Measurements from ENCODE around the gene GRID1. TPM values are rescaled to one million over a fixed set of nuclear protein-coding genes. Genes with fewer than 3 reads are reported as not detected.

Gene GRID1
- total RNA-seq, 1 donor from 2014 or later: 0.22 TPM

GRCh38 chr10:86234541-86235270 is 131.9 kb downstream of the GRID1 start:
- no peak for DNase-seq (ENCODE audit: low spot score, unreplicated experiment)
- H3K4me3 Mint-ChIP-seq (ENCODE audit: low read depth): no peak overlapping the region

GRCh38 chr10:86234107-86234506 is 132.5 kb downstream of the GRID1 start:
- H3K36me3 Mint-ChIP-seq (ENCODE audit: insufficient read depth): no peaks in the 10 kb centered on the region
- no peak for DNase-seq (ENCODE audit: low spot score, unreplicated experiment)
- no peak overlapping the region for H3K4me3 Mint-ChIP-seq (ENCODE audit: low read depth)
- peaks cover 8% of the 10 kb centered on the region for H3K9me3 Mint-ChIP-seq (ENCODE audit: low read depth)
- TF ChIP-seq CTCF (IDR thresholded peaks at IDR 0.05; ENCODE audit: unreplicated experiment): no peak
- H3K4me1 Mint-ChIP-seq (ENCODE audit: low read depth): no peaks in the 10 kb centered on the region
- H3K27ac Mint-ChIP-seq: no peak overlapping the region
- H3K27me3 Mint-ChIP-seq: peaks cover 4% of the 10 kb centered on the region

More at GRCh38 chr10:86234541-86235270, 131.9 kb downstream of the GRID1 start:
- Mint-ChIP-seq H3K4me1 (ENCODE audit: low read depth) (no peaks in the 10 kb centered on the region), H3K27me3 (peaks cover 4% of the 10 kb centered on the region), H3K27ac (no peak overlapping the region), H3K36me3 (ENCODE audit: insufficient read depth) (no peaks in the 10 kb centered on the region), H3K9me3 (ENCODE audit: low read depth) (peaks cover 8% of the 10 kb centered on the region)
- no peak for TF ChIP-seq CTCF (IDR thresholded peaks at IDR 0.05; ENCODE audit: unreplicated experiment)

GRCh38 chr10:86233131-86233530 is 133.5 kb downstream of the GRID1 start:
- peaks cover 8% of the 10 kb centered on the region for H3K9me3 Mint-ChIP-seq (ENCODE audit: low read depth)
- DNase-seq (ENCODE audit: low spot score, unreplicated experiment): no peak
- H3K27me3 Mint-ChIP-seq: peaks cover 4% of the 10 kb centered on the region
- no peaks in the 10 kb centered on the region for H3K36me3 Mint-ChIP-seq (ENCODE audit: insufficient read depth)
- no peak overlapping the region for H3K4me3 Mint-ChIP-seq (ENCODE audit: low read depth)
- no peak for TF ChIP-seq CTCF (IDR thresholded peaks at IDR 0.05; ENCODE audit: unreplicated experiment)
- H3K4me1 Mint-ChIP-seq (ENCODE audit: low read depth): no peaks in the 10 kb centered on the region
- no peak overlapping the region for H3K27ac Mint-ChIP-seq

GRCh38 chr10:86232644-86233043 is 134.0 kb downstream of the GRID1 start:
- Mint-ChIP-seq H3K27ac (no peak overlapping the region), H3K4me3 (ENCODE audit: low read depth) (no peak overlapping the region), H3K9me3 (ENCODE audit: low read depth) (peaks cover 4% of the 10 kb centered on the region), H3K4me1 (ENCODE audit: low read depth) (no peaks in the 10 kb centered on the region), H3K36me3 (ENCODE audit: insufficient read depth) (no peaks in the 10 kb centered on the region), H3K27me3 (peaks cover 4% of the 10 kb centered on the region)
- TF ChIP-seq CTCF (IDR thresholded peaks at IDR 0.05; ENCODE audit: unreplicated experiment): no peak
- DNase-seq (ENCODE audit: low spot score, unreplicated experiment): no peak

- peaks cover 4% of the 10 kb centered on the region for H3K27me3 Mint-ChIP-seq
- TF ChIP-seq CTCF (IDR thresholded peaks at IDR 0.05; ENCODE audit: unreplicated experiment): no peak
- no peak for DNase-seq (ENCODE audit: low spot score, unreplicated experiment)
- H3K27ac Mint-ChIP-seq: no peak overlapping the region
- no peaks in the 10 kb centered on the region for H3K36me3 Mint-ChIP-seq (ENCODE audit: insufficient read depth)
- H3K4me3 Mint-ChIP-seq (ENCODE audit: low read depth): no peak overlapping the region
- peaks cover under 1% of the 10 kb centered on the region for H3K9me3 Mint-ChIP-seq (ENCODE audit: low read depth)
- no peaks in the 10 kb centered on the region for H3K4me1 Mint-ChIP-seq (ENCODE audit: low read depth)
Observed at GRCh38 chr10:86231796-86232560, 134.6 kb downstream of the GRID1 start.

All from progenitor cell of endocrine pancreas (in vitro differentiated cells).